Measurements from ENCODE around the gene STK32C.

DNA sequence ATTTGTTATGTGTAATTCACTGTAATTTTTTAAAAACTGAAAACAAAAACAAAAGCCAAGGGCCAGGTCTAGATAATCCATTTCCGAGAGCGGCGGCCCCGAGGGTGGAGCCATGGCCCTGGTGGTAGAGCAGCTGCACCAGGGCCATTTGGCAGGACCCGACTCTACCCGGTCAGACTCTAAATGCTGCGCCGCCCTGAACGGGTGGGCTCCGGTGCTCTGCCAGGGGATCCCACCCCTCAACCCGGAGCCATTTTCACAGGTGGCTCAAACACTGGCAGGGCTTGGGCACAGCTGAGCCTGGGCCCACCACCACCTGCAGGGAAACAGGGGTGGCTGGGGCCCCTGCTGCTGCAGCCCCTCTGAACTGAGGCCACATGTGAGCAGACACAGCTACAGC lies 64.1 kb downstream of the STK32C start:
- TF ChIP-seq, protein P1, sequence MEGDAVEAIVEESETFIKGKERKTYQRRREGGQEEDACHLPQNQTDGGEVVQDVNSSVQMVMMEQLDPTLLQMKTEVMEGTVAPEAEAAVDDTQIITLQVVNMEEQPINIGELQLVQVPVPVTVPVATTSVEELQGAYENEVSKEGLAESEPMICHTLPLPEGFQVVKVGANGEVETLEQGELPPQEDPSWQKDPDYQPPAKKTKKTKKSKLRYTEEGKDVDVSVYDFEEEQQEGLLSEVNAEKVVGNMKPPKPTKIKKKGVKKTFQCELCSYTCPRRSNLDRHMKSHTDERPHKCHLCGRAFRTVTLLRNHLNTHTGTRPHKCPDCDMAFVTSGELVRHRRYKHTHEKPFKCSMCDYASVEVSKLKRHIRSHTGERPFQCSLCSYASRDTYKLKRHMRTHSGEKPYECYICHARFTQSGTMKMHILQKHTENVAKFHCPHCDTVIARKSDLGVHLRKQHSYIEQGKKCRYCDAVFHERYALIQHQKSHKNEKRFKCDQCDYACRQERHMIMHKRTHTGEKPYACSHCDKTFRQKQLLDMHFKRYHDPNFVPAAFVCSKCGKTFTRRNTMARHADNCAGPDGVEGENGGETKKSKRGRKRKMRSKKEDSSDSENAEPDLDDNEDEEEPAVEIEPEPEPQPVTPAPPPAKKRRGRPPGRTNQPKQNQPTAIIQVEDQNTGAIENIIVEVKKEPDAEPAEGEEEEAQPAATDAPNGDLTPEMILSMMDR (IDR thresholded peaks at IDR 0.05): no peak
- TF ChIP-seq POLR2A (IDR thresholded peaks at IDR 0.05): no peak
- TF ChIP-seq POLR2AphosphoS5 (IDR thresholded peaks at IDR 0.05): no peak

Measured in breast epithelium (tissue), 3 donors.